Chondrocyte (in vitro differentiated cells): ENCODE results near the gene WWOX. TPM values are rescaled to one million over a fixed set of nuclear protein-coding genes. Genes with fewer than 3 reads are reported as not detected.

ENCODE experiments used
- DNase-seq: peaks from one replicate; pipeline ENCODE4 v3.0.0; 2021; ENCODE audit warnings: mixed read lengths, low spot score
- H3K27ac Mint-ChIP-seq: one replicate; pipeline ENCODE4 v1.8.0; 2021; ENCODE audit warnings: mild to moderate bottlenecking, moderate library complexity, mixed read lengths; ENCODE audit not compliant: unreplicated experiment
- H3K27me3 Mint-ChIP-seq: 2 replicates; pipeline ENCODE4 v1.8.0; 2021; ENCODE audit warnings: low read depth, mixed read lengths
- H3K36me3 Mint-ChIP-seq: 2 replicates; pipeline ENCODE4 v1.8.0; 2021; ENCODE audit warnings: low read depth, mixed read lengths
- H3K4me1 Mint-ChIP-seq: 2 replicates; pipeline ENCODE4 v1.8.0; 2021; ENCODE audit warnings: low read depth, mild to moderate bottlenecking, mixed read lengths
- H3K4me3 Mint-ChIP-seq: one replicate; pipeline ENCODE4 v1.8.0; 2021; ENCODE audit warnings: mild to moderate bottlenecking, moderate library complexity, mixed read lengths; ENCODE audit not compliant: unreplicated experiment
- H3K9me3 Mint-ChIP-seq: 2 replicates; pipeline ENCODE4 v1.8.0; 2021; ENCODE audit warnings: low read depth, mixed read lengths
- CTCF ChIP-seq: fragments of 200-600 bp; sonication (generic); IDR thresholded peaks from 2 replicates; pipeline ENCODE4 v1.5.0; 2021; ENCODE audit warnings: antibody characterized with exemption, mild to moderate bottlenecking, moderate library complexity
- total RNA-seq: library from RNA; stranded (reverse); gene quantifications from 3 replicates; pipeline ENCODE4 v1.2.1, GENCODE V29; 2021

WWOX gene
- total RNA-seq, 1 donor from 2014 or later = 12.1 TPM

- Mint-ChIP-seq H3K4me3 (no peak overlapping the region), H3K27ac (no peak overlapping the region), H3K4me1 (no peaks in the 10 kb centered on the region), H3K27me3 (no peaks in the 10 kb centered on the region), H3K9me3 (no peaks in the 10 kb centered on the region), H3K36me3 (no peaks in the 10 kb centered on the region)
- TF ChIP-seq CTCF = no peak
- DNase-seq = no peak
Observed at GRCh38 chr16:79009896-79010295, 910.4 kb downstream of the WWOX start.

- H3K4me1 Mint-ChIP-seq = no peaks in the 10 kb centered on the region
- no peak overlapping the region for H3K4me3 Mint-ChIP-seq
- no peak for TF ChIP-seq CTCF
- H3K27ac Mint-ChIP-seq = no peak overlapping the region
- H3K36me3 Mint-ChIP-seq = no peaks in the 10 kb centered on the region
- no peaks in the 10 kb centered on the region for H3K9me3 Mint-ChIP-seq
- no peak for DNase-seq
- H3K27me3 Mint-ChIP-seq = no peaks in the 10 kb centered on the region
Observed at GRCh38 chr16:79011282-79011681, 911.8 kb downstream of the WWOX start.

GRCh38 chr16:79012671-79013434 lies 913.4 kb downstream of the WWOX start:
- Mint-ChIP-seq H3K36me3 (no peaks in the 10 kb centered on the region), H3K9me3 (no peaks in the 10 kb centered on the region), H3K4me3 (no peak overlapping the region), H3K27ac (no peak overlapping the region), H3K27me3 (no peaks in the 10 kb centered on the region), H3K4me1 (no peaks in the 10 kb centered on the region)
- TF ChIP-seq CTCF = no peak
- no peak for DNase-seq

- no peaks in the 10 kb centered on the region for H3K36me3 Mint-ChIP-seq
- no peak overlapping the region for H3K4me3 Mint-ChIP-seq
- no peak overlapping the region for H3K27ac Mint-ChIP-seq
- H3K27me3 Mint-ChIP-seq = no peaks in the 10 kb centered on the region
- no peaks in the 10 kb centered on the region for H3K9me3 Mint-ChIP-seq
- TF ChIP-seq CTCF = no peak
- no peak for DNase-seq
- no peaks in the 10 kb centered on the region for H3K4me1 Mint-ChIP-seq
Observed at GRCh38 chr16:79013930-79014660, 914.6 kb downstream of the WWOX start.

GRCh38 chr16:79018650-79019429 lies 919.4 kb downstream of the WWOX start:
- no peak overlapping the region for H3K4me3 Mint-ChIP-seq
- H3K36me3 Mint-ChIP-seq = no peaks in the 10 kb centered on the region
- no peaks in the 10 kb centered on the region for H3K4me1 Mint-ChIP-seq
- no peak for DNase-seq
- no peaks in the 10 kb centered on the region for H3K27me3 Mint-ChIP-seq
- H3K9me3 Mint-ChIP-seq = no peaks in the 10 kb centered on the region
- TF ChIP-seq CTCF = no peak
- no peak overlapping the region for H3K27ac Mint-ChIP-seq
